NCI-H2081 (cell line): Measurements from ENCODE around the gene PGD.
A peak's percentile ranks its signal among the peaks of the same experiment; 100 is the strongest.

Experiments used
- DNase-seq, 2 experiments: peaks; one replicate each; lab custom pipeline; 2025; lab: John Stamatoyannopoulos, UW

The PGD gene

GRCh38 chr1:10398734-10399443 is at the start of gene PGD:
Gene PGD, plus strand, starts transcription at chr1:10399064. Its CDS starts 54 bp downstream, at chr1:10399118.
- peak; percentile 98 to 99 for DNase-seq

- no peak for DNase-seq
These were observed 45.6 kb upstream of the PGD start for GRCh38 chr1:10353282-10353681.

- DNase-seq, result no peak
These were observed 45.2 kb upstream of the PGD start for GRCh38 chr1:10353693-10354092.

- DNase-seq, result no peak
These were observed 38.8 kb upstream of the PGD start for GRCh38 chr1:10360045-10360444.

- DNase-seq, result no peak
These were observed 37.3 kb upstream of the PGD start for GRCh38 chr1:10361515-10361914.

- DNase-seq, result no peak
These were observed 30.7 kb upstream of the PGD start for GRCh38 chr1:10368194-10368593.

- DNase-seq, result no peak
These were observed 24.4 kb upstream of the PGD start for GRCh38 chr1:10374442-10374860.

GRCh38 chr1:10377365-10378029 is 21.4 kb upstream of the PGD start:
- DNase-seq, result peak in 1 of 2 experiments; percentile 36

- no peak for DNase-seq
These were observed 20.6 kb upstream of the PGD start for GRCh38 chr1:10378081-10378841.

GRCh38 chr1:10379101-10379620 is 19.7 kb upstream of the PGD start:
- DNase-seq, result no peak

- DNase-seq, result no peak
These were observed 19.2 kb upstream of the PGD start for GRCh38 chr1:10379676-10380075.

GRCh38 chr1:10380594-10381275 is 18.1 kb upstream of the PGD start:
- no peak for DNase-seq

GRCh38 chr1:10383630-10384029 is 15.2 kb upstream of the PGD start:
- DNase-seq, result no peak

GRCh38 chr1:10384219-10384618 is 14.6 kb upstream of the PGD start:
- DNase-seq, result no peak

- no peak for DNase-seq
These were observed 11.8 kb upstream of the PGD start for GRCh38 chr1:10386761-10387676.

GRCh38 chr1:10387677-10388386 is 11.0 kb upstream of the PGD start:
- DNase-seq, result no peak

- no peak for DNase-seq
These were observed 10.5 kb upstream of the PGD start for GRCh38 chr1:10388387-10388715.

- DNase-seq, result no peak
These were observed 9.4 kb upstream of the PGD start for GRCh38 chr1:10389271-10389973.

GRCh38 chr1:10396870-10397269 is 2.0 kb upstream of the PGD start:
- no peak for DNase-seq

GRCh38 chr1:10398278-10398733 is 558 bp upstream of the PGD start:
- no peak for DNase-seq
